DND-41 (cell line): ENCODE measurements around the gene CRIP1.

ENCODE experiments used
- ATAC-seq: fragments of 200-7000 bp; cut with Tn5 transposase; 3 replicates; pipeline ENCODE4 v1.9.1; 2021; ENCODE audit warnings: low read depth; ENCODE audit not compliant: insufficient read depth
- DNase-seq: peaks from one replicate; pipeline ENCODE4 v3.0.0-alpha.2; 2020
- H2AFZ ChIP-seq: 2 replicates; pipeline ENCODE4 v1.6.0; 2012; ENCODE audit warnings: low read depth, low read length
- H3K27ac ChIP-seq: 2 replicates; pipeline ENCODE4 v1.5.1; 2012; ENCODE audit warnings: low read length, inconsistent platforms
- H3K27me3 ChIP-seq: fragments of 200-600 bp; sonication (generic); 2 replicates; pipeline ENCODE4 v1.6.0; 2012; ENCODE audit warnings: low read length, mild to moderate bottlenecking, inconsistent platforms; ENCODE audit not compliant: insufficient read depth, poor library complexity
- H3K36me3 ChIP-seq: 2 replicates; pipeline ENCODE4 v1.5.1; 2012; ENCODE audit warnings: low read length, inconsistent platforms; ENCODE audit not compliant: insufficient read depth
- H3K4me1 ChIP-seq: 2 replicates; pipeline ENCODE4 v1.5.1; 2012; ENCODE audit warnings: mild to moderate bottlenecking, low read length; ENCODE audit not compliant: insufficient read depth
- H3K4me2 ChIP-seq: 2 replicates; pipeline ENCODE4 v1.6.0; 2012; ENCODE audit warnings: mild to moderate bottlenecking, moderate library complexity, low read length, inconsistent platforms; ENCODE audit not compliant: insufficient read depth
- H3K4me3 ChIP-seq, 2 experiments: fragments of 200-600 bp in 1 of 2; shearing (Covaris generic) in 1 of 2; 2 replicates each; pipeline ENCODE4 v1.5.1; 2012 to 2016; ENCODE audit warnings: inconsistent platforms in 2 of 2, low read length in 2 of 2, mild to moderate bottlenecking in 2 of 2, low read depth in 1 of 2, moderate library complexity in 1 of 2
- H3K79me2 ChIP-seq: 2 replicates; pipeline ENCODE4 v1.6.0; 2012; ENCODE audit warnings: low read length, inconsistent platforms; ENCODE audit not compliant: insufficient read depth
- H3K9ac ChIP-seq: 2 replicates; pipeline ENCODE4 v1.6.0; 2012; ENCODE audit warnings: low read depth, mild to moderate bottlenecking, inconsistent platforms, low read length, moderate library complexity
- H3K9me3 ChIP-seq: 2 replicates; pipeline ENCODE4 v1.5.1; 2012; ENCODE audit warnings: low read length, moderate library complexity, mild to moderate bottlenecking, inconsistent platforms; ENCODE audit not compliant: insufficient read depth, severe bottlenecking
- H4K20me1 ChIP-seq: 2 replicates; pipeline ENCODE4 v1.6.0; 2012; ENCODE audit warnings: low read length; ENCODE audit not compliant: insufficient read depth
- EZH2 ChIP-seq: IDR thresholded peaks from 3 replicates; pipeline ENCODE4 v1.6.1; 2012; ENCODE audit warnings: borderline replicate concordance, low read depth, mild to moderate bottlenecking, moderate library complexity, low read length, inconsistent platforms; ENCODE audit not compliant: severe bottlenecking
- TF ChIP-seq, protein P1 (sequence below): IDR thresholded peaks from 2 replicates; pipeline ENCODE4 v1.5.1; 2012; ENCODE audit warnings: borderline replicate concordance, low read length, moderate library complexity, mild to moderate bottlenecking; ENCODE audit not compliant: poor library complexity, severe bottlenecking; ENCODE audit errors: extremely low read depth

Gene CRIP1

DNA sequence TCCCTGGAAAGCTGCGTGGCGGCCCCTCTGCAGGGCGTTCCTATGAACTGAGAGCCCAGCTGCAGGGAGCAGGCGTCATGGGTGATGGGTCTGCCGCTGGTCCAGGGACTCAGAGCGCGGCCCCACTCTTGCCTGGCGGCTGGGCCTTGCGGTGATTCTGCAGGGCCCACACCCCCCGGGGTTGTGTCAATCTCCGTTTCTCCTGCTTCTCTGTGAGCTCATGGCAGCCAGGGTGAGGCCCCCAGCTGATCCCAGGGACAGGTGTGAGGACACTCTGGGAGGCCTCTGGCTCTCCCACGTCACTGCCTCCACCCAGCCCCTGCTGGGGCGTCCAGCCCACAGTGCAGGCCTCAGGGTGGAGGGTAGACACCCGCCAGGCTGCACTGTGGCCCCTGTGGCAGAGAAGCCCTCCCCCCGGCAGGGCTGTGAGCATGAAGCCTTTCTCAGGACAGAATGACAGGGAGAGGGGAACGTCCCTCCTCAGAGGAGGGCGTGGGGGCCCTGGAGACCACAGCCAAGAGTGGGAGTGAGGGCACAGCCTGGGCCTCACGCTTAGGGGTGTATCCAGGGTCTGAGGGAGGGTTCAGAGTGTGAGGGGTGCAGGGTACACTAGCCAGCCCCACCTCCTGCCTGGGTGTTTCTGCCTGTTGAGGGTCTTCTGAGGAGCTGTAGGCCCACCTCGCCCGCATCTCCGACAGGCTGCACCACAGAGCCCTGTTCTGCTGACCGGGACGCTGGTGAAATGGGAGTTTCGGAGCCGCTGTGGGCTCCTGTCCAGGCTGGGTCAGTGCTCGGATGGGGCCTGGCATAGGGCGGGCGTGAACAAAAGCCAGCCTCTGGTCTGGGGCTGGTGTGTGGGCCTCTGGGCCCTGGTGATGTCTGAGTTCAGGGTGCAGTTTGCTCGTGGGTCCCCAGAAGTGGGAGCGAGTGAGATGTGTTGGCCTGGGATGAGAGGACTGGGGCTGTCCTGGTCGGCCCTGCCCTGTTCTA is 38.7 kb upstream of the CRIP1 start:
- Histone ChIP-seq H3K27me3 (no peaks in the 10 kb centered on the region), H3K9me3 (no peaks in the 10 kb centered on the region), H3K4me1 (no peaks in the 10 kb centered on the region), H3K9ac (no peak overlapping the region), H2AFZ (no peak overlapping the region), H4K20me1 (peaks cover 72% of the 10 kb centered on the region), H3K79me2 (peaks cover 50% of the 10 kb centered on the region), H3K4me2 (no peak overlapping the region), H3K27ac (no peak overlapping the region), H3K4me3 (no peak overlapping the region), H3K36me3 (peaks cover 82% of the 10 kb centered on the region)
- DNase-seq: no peak
- TF ChIP-seq, protein P1, sequence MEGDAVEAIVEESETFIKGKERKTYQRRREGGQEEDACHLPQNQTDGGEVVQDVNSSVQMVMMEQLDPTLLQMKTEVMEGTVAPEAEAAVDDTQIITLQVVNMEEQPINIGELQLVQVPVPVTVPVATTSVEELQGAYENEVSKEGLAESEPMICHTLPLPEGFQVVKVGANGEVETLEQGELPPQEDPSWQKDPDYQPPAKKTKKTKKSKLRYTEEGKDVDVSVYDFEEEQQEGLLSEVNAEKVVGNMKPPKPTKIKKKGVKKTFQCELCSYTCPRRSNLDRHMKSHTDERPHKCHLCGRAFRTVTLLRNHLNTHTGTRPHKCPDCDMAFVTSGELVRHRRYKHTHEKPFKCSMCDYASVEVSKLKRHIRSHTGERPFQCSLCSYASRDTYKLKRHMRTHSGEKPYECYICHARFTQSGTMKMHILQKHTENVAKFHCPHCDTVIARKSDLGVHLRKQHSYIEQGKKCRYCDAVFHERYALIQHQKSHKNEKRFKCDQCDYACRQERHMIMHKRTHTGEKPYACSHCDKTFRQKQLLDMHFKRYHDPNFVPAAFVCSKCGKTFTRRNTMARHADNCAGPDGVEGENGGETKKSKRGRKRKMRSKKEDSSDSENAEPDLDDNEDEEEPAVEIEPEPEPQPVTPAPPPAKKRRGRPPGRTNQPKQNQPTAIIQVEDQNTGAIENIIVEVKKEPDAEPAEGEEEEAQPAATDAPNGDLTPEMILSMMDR: no peak
- no peak for TF ChIP-seq EZH2
- no peak for ATAC-seq

DNA sequence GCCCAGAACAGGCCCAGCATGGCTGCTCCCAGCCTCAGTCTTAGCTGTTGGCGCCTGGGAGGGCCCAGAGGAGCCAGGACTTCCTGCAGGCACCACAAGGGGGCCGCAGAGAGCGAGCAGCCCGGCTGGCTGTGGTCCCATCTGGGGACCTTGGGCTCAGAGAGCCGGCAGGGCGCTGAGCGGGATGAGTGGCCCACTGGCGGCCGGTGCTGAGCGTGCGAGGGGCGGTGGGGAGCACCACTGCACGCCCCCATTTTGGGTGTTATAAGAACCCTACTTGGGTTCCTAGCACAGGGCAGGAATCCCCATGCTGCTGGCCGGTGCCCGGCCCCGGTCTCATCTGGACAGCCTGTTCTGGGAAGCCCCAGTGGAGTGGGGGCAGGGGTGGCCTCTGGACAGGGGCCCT is 38.0 kb upstream of the CRIP1 start:
- Histone ChIP-seq H3K4me3 (no peak overlapping the region), H3K36me3 (peaks cover 80% of the 10 kb centered on the region), H3K9ac (no peak overlapping the region), H3K9me3 (no peaks in the 10 kb centered on the region), H3K79me2 (peaks cover 46% of the 10 kb centered on the region), H4K20me1 (peaks cover 68% of the 10 kb centered on the region), H2AFZ (no peak overlapping the region), H3K4me1 (no peaks in the 10 kb centered on the region), H3K4me2 (no peak overlapping the region), H3K27ac (no peak overlapping the region), H3K27me3 (no peaks in the 10 kb centered on the region)
- peak; percentile 86 for ATAC-seq
- DNase-seq: peak; percentile 61
- TF ChIP-seq, protein P1: peak; percentile 72
- no peak for TF ChIP-seq EZH2

DNA sequence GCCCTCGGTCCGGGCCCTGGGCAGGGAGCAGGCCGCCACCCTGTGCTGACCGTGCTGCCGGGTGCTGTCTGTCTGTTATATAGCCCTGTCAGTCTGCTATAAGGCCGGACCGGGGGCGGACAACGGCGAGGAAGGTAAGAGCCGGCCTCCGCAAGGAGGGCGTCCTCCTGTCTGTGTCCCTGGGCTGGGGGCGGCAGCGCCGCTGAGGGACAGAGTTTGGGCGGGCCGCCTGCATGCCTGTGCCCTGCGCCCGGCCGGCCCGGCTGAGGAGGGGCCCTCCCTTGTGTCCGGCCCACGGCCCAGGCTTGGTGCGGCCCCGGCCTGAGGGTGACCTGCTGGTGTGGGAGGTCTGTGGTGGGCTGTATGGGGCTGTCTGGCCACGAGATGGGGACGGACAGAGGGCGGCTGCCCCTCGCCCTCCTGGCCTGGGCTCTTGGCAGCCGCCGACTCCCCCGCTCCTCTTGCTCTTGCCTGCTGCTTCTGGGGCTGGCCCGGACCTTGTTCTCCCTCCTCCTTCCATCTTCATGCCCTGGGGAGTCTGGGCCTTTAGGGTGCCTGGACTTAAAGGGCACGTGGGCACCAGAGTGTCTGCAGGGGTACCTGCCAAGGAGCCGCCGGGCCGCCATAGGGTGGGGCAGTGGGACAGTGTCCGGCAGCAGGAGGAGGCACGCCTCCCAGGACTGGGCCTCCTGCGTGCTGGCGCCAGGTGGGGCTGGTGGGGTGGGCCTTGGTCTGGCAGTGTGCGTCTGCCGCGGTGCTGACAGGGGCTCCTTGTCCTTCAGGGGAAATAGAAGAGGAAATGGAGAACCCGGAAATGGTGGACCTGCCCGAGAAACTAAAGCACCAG is 37.2 kb upstream of the CRIP1 start:
- H3K4me2 ChIP-seq: no peak overlapping the region
- H3K4me3 ChIP-seq: no peak overlapping the region
- H3K36me3 ChIP-seq: peaks cover 87% of the 10 kb centered on the region
- ATAC-seq (no peak), DNase-seq (no peak)
- H3K9ac ChIP-seq: no peak overlapping the region
- TF ChIP-seq, protein P1: no peak
- no peak for TF ChIP-seq EZH2
- no peak overlapping the region for H3K27ac ChIP-seq
- peaks cover 46% of the 10 kb centered on the region for H3K79me2 ChIP-seq
- no peak overlapping the region for H2AFZ ChIP-seq
- no peaks in the 10 kb centered on the region for H3K27me3 ChIP-seq
- peaks cover 68% of the 10 kb centered on the region for H4K20me1 ChIP-seq
- no peaks in the 10 kb centered on the region for H3K4me1 ChIP-seq
- no peaks in the 10 kb centered on the region for H3K9me3 ChIP-seq
